ENCODE data around the gene CAMK4.

CAMK4 gene

GRCh38 chr5:111229221-111229835 is 5.1 kb downstream of the CAMK4 start:
- DNase-seq (ENCODE audit: low spot score): no peak

DNA sequence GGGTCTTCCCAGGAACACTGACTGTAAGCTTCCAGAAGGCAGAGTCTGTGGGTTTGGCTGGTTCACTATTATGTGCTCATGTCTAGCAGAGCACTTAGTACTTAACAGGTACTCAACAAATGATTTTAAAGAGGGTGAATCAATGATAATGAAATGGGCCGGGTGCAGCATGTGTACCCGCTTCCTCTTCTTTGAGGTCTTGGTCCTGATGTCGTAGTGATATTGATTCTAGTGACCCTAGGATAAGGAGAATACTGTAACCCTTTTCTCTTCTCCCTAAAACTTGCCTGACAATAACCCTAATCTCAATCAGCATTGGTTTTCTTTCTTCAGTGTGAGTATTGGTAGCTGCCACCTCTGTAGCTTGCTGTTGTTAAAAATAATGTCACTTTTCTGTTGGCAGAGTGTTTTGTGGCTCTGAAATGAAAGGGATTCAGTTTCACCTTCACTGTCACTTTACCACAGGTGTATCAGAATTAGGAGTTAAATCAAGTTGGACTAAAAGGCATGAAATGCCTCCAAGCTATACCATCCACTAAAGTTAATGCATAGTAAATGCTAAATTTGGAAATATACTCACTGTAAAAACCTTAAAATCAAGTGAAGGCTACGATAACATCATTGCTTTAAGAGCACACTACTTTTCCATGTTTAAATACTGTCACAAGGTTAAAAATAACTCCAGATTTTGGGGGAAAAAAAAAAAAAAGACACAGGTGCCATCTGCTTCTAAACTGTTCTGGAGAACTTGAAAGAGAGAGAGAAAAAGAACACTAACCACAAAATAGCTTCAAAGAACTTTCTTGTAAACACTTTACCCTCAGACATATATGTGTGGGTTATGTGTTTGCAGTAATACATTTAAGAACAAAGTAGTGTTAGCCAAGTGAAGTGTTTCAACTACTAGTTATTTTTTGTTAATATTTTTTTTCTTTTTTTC is 6.0 kb downstream of the CAMK4 start:
- DNase-seq (ENCODE audit: low spot score): no peak

GRCh38 chr5:111231119-111231518 is 6.9 kb downstream of the CAMK4 start:
- DNase-seq (ENCODE audit: low spot score): no peak

DNA sequence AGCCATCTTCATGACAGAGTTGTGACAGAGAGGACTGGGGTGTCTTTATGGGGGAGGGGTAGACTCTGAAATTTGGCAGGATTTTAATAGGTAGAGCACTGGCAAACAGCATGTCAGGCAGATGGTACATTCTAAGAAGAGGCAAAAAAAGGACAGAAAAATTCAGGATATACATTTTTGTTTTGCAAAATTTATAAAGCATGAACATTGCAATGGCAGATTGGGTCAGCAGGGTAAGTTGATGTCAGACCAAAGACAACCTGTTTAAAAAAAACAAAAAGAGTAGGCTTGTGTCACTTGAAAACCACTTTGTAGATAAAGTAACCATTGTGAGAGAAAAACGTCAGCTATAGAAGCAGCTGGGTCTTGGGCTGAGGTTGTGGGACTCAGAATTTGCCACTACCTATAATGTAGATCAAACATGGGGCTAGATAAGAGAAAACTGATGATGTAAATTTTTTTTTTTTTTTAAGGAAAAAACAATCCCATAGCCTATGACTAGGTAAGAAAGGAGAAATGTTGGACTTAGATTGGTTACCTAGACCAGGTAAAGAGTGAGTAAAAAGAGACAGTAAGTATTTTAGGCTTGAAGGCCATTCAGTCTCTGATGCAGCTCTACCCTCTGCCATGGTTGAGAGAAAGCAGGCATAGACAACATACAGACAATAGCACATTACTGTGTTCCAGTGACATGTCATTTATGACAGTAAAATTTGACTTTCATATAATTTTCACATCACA is 8.3 kb downstream of the CAMK4 start:
- no peak for DNase-seq (ENCODE audit: low spot score)

- no peak for DNase-seq (ENCODE audit: low spot score)
Observed at GRCh38 chr5:111233052-111233374, 8.8 kb downstream of the CAMK4 start.

DNA sequence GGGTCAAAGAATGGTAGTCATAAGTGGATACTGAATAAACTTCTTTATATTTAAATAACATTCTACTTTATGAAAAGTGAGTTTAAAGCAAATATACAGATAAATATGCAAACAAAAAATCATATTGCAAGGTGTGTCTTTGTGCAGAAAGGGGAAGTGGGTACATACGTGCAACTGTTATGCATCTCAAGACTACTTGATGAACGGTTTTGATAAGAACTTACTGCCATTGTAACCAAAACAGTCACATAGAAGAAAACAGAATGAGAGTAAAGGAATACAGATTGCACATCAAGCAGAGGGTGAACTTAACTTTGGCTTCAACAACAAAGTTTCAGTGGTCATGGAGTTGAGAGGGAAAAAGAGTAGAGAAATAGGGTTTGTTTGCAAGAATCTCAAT is 9.9 kb downstream of the CAMK4 start:
- DNase-seq (ENCODE audit: low spot score): no peak

- DNase-seq (ENCODE audit: low spot score): no peak
Observed at GRCh38 chr5:111235635-111236034, 11.5 kb downstream of the CAMK4 start.

DNA sequence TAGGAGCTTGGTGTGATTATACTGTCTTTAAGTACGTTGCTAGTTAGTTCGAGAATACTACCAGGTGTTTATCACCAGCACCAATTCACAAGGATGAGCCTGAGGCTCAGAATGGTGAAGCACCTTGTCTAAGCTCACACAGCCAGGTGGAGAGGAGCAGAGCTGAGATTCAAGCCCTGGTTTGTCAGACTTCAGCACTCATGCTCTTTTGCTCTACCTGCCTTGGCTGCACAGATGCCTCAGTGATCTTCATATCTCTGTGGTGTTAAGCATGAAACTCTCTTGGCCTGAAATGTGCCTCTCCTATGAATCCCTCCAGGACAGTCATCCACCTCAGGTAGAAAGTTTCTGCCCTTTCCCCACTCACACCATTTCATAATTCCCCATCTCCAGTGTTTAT is 12.2 kb downstream of the CAMK4 start:
- DNase-seq (ENCODE audit: low spot score): no peak

- no peak for DNase-seq (ENCODE audit: low spot score)
Observed at GRCh38 chr5:111236995-111237394, 12.8 kb downstream of the CAMK4 start.

- DNase-seq (ENCODE audit: low spot score): no peak
Observed at GRCh38 chr5:111237470-111237869, 13.3 kb downstream of the CAMK4 start.

GRCh38 chr5:111238431-111239225 is 14.4 kb downstream of the CAMK4 start:
- no peak for DNase-seq (ENCODE audit: low spot score)

- DNase-seq (ENCODE audit: low spot score): no peak
Observed at GRCh38 chr5:111241696-111242095, 17.5 kb downstream of the CAMK4 start.

DNA sequence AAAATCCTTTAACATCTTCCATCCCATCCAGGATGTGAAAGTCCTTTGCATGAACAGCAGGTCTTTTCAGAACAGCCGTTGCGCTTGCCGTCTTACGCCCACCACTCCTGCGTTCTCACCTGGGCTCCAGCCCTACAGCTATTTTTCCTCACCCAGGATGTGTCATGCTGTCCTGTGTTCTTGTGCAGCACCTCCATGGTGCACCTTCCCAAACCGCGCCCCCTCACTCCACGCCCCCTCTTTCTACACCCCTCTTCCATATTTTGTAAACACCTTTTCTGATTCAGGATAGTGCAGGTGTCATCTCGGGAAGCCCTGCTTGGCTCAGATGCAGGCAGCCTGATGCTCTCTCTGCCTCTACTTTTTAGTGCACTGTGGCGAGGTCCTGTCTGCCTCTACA is 18.4 kb downstream of the CAMK4 start:
- DNase-seq (ENCODE audit: low spot score): no peak

GRCh38 chr5:111243318-111243717 is 19.1 kb downstream of the CAMK4 start:
- DNase-seq (ENCODE audit: low spot score): no peak

- no peak for DNase-seq (ENCODE audit: low spot score)
Observed at GRCh38 chr5:111245654-111246053, 21.5 kb downstream of the CAMK4 start.

- DNase-seq (ENCODE audit: low spot score): no peak
Observed at GRCh38 chr5:111246459-111246858, 22.3 kb downstream of the CAMK4 start.

- DNase-seq (ENCODE audit: low spot score): no peak
Observed at GRCh38 chr5:111248571-111248970, 24.4 kb downstream of the CAMK4 start.

DNA sequence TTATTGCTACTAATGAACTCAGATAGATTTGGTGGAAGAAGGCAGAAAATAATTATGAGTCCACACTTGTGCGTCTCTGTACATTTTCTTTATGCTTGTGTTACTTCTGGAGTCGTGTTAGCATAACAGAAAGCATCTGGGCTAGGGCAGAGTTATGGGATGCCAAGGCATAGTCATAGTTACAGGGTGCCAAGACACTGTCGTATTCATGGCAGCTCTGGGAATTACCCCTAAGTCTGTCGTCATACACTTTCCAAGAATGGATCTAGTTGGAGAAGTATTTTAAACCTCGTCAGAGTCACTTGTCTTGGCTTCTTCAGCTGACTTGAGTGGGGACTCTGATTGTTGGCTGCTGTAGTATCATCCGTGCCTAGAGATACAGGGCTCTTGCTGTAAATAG is 27.7 kb downstream of the CAMK4 start:
- DNase-seq (ENCODE audit: low spot score): no peak

GRCh38 chr5:111252799-111253545 is 28.8 kb downstream of the CAMK4 start:
- no peak for DNase-seq (ENCODE audit: low spot score)

DNA sequence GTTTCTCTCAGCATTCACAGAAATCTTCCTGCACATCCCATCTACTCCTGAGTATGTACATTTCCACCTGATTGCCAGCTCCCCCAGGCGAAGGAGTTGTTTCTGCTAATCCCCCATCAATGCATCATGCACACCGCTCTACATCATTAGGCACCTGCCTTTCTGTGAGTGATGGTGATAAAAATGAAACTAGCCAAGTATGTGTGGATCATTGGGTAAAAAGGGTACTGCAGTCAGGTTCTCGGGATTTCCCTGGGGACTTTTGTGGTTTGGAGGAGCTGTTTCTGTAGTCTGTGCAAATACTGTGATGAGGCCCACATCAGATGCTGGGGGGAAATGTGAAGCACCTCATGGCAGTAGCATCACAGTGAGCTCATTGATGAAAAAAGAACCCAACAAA is 30.4 kb downstream of the CAMK4 start:
- no peak for DNase-seq (ENCODE audit: low spot score)

- no peak for DNase-seq (ENCODE audit: low spot score)
Observed at GRCh38 chr5:111255169-111255568, 31.0 kb downstream of the CAMK4 start.
